GM18517 (cell line): ENCODE results near the gene TTLL5.
"Not testable (repeated sequence)": the region's sequence is repeated elsewhere in the genome, so short reads cannot be mapped to it uniquely, and the experiment has no call there.

Experiments used
- ATAC-seq: cut with Tn5 transposase; IDR thresholded peaks from one replicate; pipeline ENCODE4 v1.9.1; 2021; ENCODE audit warnings: mild to moderate bottlenecking, moderate library complexity; ENCODE audit not compliant: unreplicated experiment

The TTLL5 gene

DNA sequence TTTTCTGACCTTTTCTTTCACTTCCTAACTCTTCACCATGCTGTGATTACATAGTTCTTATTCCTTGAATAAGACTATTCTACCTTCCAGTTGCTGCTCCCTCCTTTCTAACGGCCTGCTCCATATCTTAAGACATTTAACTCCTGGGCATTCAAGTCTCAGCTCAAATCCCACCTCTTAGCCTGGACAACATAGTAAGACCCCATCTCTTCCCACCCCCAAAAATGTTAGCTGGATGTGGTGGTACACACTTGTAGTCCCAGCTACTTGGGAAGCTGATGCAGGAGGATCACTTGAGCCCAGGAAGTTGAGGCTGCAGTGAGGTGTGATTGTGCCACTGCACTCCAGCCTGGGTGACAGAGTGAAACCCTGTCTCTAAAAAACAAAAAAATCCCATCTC lies 11.3 kb upstream of the TTLL5 start:
- ATAC-seq, result no peak

DNA sequence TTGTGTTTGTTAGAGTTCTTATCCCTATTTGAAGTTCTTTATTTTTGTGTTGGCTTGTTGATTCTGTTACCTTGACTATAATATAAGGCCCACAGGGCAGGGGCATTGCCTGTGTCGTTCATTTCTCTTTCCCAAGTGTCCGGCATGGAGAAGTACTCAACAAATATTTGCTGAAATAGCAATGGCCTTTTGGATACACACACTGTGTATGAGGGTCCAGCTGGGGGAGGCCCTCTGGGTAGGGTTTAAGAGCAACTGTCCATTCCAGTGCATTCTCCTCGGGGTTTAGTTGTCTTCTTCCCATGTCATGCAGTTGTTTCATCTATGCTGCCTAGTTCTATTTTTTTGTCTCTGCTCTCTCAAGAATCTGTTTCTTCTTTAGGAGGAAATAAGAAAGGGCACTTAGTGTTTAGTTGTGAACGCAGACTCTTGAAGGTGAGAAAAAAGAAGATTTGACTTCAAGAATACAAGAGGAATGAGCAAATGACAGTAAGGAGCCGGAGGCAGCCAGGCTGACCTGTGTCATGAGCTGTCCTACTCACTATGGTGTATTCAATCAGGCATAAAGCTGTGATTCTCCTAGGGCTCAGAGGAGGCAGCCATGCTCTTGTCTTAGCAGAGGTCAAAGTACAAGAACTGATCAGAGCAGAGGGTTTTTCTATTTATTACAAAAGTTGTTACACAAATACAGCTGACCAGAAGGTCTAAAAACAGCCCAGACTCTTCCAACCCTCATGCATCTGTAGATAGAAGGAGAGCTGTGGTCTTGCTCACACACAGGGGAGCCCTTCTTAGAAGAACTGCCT lies 10.6 kb upstream of the TTLL5 start:
- no peak for ATAC-seq

DNA sequence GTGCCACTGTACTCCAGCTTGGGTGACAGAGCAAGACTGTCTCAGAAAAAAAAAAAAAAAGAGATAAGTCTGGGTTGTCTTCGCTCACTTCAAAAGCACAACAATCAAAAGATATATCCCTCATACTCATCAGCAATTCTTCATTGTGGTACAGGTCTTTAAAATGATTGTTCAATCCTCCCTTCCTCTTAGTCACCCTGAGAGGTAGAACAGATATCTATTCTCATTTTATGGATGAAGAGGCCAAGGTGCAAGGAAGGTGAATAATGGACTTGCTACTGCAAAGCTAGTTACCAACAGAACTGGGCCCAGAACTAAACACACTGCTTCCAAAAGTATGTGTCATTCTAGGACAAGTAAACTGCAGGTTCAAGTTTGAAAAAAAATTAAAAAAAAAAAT lies 7.5 kb upstream of the TTLL5 start:
- ATAC-seq, result no peak

DNA sequence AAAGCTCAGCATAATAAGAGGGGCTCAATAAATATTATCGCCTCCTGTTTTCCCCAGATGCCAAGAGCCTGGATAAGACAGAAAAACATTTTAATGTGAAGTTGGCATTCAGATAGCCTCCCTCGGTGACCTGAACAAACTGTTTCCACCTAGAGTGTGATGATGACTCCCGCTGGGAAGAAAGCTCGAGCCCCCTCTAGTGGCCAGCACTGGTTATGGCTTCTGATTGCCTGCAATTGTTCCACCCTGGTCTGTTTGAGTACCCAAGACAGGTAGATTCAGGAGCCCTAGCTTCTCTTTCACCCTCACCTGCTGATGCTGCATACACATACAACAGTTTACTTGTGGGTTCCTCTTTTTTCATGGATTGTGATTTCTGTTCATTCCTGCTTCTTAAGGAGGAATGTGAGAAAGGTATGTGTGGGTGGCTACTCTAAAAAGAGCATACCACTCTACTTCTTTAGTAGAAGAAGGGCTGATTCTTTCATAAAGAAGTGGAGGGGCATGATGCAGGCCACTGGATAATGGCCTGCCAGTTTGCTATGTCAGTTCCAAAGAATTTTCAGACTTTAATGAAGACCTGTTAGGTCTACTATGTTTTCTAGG lies 6.8 kb upstream of the TTLL5 start:
- no peak for ATAC-seq

DNA sequence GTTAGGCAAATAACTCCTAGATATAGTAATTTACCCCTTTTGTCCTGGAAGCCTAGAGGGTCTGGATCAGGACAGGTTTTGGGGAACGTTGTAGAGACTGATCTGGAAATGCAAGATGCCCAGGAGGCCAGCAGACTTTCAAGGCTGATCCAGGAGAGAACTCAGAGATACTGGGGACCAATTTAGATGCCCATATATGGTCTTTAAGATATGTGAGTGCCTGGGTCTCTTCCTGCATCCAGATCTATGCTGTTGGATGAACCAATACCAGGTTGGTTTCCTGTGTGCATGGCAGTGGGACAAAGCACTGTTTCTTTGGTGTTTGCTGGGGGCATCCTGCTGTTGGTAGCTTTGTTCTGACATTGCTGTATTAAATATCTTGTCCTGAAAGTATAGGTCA lies 5.8 kb upstream of the TTLL5 start:
- no peak for ATAC-seq

DNA sequence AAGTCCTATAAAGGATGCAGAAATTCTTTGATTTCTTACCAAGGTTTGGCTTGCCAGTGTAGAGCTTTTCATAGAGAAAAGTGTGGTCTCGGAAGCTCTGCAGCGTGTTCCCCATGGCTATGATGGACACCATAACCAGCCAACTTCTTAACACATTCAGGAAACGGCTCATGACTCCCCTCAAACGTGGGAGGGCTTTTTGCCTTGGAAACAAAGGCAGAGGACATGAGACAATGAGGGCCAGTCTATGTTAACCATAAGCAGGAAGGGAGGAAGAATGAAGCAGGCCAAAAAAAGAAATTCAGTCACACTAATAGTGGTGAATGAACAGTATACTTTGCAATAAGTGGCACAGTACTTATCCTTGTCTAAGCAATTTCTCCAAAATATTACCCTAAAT lies 3.7 kb upstream of the TTLL5 start:
- no peak for ATAC-seq

DNA sequence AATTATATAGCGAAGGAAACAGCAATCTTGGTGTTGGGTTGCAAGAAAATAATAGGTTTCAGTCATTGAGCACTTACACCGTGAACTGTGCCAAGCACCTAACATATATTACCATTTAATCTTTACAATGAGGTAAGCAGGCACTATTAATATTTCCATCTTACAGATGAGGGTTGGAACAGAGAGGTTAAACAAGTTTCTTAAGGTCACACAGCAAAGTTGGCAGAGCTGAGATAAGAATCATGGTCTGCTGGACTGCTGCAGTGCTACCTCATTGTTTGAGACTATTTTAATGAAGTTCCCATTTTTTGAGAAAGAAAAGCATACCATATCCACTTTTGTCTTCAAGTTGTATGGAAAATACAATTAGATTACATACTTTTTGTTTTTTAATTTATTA lies 2.1 kb upstream of the TTLL5 start:
- no peak for ATAC-seq

DNA sequence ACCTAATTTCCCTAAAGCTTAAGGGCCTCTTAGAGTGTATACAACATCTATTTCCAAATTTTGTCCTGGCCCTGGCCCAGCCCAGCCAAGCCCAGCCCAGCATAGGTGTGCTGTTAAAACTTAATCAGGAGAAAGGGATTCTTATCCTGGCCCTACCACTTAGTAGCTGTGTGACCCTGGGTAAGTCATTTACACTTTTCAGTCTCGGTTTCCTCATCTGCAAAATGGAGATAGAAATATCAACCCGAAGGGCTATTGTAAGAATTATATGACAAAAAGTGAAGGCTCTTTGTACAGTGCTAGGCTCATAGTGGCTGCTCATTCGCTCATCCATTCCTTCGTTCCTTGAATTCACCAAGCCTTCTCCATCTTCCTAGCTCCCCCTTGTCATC lies 812 bp upstream of the TTLL5 start:
- no peak for ATAC-seq

DNA sequence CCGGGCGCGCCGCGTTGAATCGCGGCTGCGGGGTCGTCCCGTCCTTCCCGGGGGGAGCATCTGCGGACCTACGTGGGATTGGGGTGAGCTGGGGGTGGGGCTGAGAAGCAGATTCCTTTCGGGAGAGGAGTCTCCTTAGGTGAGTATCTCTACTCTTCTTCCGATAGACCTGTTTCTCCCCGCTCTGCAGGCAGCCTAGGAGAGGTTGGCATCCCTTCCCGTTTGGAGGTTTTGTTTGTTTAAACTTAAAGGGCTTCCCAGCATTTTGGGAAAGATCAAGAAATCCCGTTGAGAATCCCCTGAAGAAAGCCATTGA lies 411 bp downstream of the TTLL5 start:
- ATAC-seq, result no peak

DNA sequence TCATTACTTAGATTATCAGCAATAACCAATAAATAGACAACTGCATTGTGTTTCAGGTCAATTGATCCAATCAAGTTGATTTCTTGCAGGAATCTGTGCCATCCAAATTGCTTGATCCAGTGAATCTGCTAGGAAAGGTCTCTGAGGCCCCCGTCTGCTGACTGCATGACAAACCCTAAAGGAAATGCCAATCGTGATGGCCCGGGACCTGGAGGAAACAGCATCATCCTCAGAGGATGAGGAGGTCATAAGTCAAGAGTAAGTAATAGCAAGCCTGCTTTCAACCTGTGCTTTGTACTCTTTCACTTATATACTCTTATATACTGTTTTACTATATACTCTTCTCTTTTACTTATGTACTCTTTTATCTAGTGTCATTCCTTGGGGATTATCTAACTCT lies 1.9 kb downstream of the TTLL5 start:
- no peak for ATAC-seq

DNA sequence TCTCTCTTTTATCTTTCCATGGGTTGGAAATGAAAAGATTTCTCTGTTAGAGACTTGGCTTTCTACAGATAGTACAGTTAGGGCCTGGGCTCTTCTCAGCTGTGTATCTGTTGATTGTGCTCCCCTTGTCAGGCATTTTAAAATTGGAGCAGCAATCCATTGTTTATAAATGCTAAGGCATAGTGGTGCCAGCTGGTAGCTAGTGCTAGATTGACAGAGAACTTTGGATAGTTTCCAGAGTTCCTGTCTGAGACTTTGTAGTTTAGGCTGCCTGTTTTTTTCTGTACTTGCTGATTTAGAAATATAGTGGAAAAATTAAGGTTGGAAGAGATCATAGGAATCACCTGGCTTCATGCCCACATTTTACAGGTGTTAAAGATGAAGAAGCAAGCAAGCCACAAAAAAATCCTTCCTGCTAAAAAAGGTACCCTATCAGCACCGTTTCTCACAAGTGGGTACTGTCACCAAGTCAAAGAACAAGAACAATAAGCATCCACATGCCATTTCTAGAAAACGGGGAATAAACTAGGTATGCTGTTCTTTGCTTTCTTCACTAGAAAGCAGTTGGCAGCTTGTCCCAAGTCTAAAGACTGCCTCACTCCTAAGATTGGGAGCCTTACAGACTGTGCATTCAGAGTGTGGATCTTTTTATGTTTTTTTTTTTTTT lies 6.2 kb downstream of the TTLL5 start:
- no peak for ATAC-seq

DNA sequence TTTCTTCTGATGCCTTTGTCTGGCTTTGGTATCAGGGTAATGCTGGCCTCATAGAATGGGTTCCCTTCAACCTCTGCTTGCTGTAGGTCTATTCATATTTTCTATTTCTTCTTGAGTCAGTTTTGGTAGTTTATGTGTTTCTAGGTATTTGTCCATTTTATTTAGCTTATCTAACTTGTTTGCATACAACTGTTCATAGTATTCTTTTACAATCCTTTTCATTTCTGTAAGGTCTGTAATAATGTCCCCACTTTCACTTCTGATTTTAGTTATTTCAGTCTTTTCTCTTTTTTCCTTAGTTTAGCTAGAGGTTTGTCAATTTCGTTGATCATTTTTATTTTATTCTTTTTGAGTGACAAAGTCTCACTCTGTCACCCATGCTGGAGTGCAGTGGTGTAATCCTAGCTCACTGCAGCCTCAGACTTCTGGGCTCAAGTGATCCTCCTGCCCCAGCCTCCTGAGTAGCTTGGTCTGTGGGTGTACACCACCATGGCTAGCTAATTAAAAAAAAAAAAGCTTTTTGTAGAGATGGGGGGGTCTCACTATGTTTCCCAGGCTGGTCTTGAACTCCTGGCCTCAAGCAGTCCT lies 11.7 kb downstream of the TTLL5 start:
- ATAC-seq, result no peak

DNA sequence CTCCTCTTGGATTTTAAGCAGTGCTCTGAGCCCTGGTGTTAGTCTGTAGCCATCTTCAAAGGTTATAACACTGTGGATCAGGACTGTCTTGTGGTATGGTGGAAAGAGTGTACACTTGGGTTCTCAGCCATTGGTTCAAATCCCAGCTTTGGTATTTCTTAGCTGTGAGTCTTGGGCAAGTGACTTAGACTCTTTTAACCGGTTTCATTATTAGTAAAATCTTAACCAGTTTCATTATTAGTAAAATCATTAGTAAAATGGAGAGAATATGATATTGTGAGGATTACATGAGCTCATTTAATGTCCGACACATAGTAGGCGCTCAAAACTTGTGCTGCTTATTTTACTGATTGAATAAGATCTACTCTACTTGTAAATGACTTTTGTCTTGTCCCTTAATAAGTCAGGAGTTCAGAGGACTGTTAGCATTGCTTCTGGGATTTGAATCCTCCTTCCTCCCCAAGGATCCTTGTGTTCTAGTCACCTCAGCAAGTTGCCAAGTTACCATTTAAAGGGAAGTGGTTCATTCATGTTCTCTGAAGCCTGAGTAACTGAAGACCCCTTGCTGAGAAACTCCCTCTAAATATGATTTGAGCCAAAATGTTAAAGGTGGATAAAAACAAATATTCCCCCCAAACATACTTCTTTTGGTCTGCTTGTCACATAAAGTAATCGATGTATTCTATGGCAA lies 12.4 kb downstream of the TTLL5 start:
- ATAC-seq, result no peak

DNA sequence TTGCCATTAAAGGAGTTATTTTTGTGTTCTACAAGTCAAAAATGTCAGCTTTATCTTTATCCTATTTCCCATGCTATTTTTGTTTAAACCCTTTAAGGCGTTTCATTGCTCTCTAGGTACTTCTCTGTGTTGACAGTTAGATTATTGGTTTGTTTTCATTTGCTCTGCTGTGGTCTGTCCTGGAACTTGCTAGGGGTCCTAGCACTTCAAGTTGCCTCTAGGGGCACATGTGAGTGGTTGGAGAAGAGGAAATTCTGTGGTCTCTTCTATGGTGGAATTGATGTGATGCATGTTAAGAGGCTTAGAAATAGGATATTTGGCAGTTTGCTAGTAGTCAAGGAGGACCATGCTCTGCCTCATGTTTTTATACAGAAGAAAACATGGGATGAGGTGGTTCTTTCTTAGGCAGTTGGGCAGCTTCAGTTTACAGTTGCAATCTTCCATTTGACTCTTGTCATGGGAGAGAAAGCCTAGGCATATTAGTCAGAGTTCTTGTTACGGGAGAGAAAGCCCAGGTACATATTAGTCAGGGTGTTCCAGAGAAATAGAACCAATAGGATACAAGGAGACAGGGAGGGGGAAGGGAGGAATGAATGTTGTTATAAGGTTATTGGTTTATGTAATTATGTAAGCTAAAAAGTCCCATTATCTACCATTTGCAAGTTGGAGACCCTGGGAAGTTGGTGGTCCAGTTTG lies 14.4 kb downstream of the TTLL5 start:
- ATAC-seq, result no peak

DNA sequence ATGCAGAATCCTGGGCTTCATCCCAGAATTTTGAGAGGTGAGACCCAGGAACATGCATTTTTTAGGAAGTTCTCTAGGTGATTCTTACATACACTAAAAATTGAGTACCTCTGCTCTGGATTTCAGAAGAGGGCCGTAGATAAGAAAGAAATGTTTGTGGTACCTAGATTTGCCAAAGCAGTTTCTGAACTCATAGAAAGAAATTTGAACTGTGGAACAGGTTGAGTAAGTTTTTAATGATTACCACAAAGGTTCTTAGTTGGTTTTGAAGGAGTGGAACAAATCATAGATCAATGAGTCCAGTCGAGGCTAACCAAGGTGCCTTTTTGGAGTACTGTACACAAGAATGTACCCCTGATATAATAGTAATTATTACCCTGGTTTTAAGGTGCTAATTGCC lies 24.9 kb downstream of the TTLL5 start:
- ATAC-seq, result no peak

DNA sequence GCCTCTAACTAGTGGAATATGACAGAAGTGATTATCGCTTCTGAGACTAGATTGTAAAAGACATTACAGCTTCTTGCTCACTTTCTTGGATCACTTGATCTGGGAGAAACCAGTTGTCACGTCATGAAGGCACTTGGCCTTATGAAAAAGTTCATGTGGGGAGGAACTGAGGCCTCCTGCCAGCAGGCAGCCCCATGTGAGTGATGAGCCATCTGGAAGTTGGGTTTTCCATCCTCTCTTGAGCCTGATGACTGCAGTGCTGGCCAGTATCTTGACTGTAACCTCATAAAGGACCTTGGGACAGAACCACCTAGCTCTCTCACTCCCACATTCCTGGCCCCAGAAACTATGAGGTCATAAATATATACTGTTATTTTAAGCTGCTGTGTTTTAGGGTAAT lies 28.0 kb downstream of the TTLL5 start:
- ATAC-seq, result no peak

DNA sequence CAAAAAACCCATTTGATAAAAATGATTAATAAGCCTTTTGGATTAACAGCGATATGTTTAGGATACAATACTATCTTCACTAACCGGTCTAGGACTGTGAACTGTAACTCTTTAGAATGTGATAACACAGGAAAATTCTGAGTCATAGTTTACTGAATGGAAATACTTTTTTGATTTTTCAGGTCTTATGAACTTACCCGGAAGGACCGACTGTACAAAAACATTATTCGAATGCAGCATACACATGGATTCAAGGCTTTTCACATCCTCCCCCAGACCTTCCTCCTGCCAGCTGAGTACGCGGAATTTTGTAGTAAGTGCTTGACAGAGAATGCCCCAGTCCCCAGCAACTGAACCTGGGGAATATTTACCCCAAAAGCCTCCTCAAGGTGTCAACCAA lies 29.0 kb downstream of the TTLL5 start:
- no peak for ATAC-seq

DNA sequence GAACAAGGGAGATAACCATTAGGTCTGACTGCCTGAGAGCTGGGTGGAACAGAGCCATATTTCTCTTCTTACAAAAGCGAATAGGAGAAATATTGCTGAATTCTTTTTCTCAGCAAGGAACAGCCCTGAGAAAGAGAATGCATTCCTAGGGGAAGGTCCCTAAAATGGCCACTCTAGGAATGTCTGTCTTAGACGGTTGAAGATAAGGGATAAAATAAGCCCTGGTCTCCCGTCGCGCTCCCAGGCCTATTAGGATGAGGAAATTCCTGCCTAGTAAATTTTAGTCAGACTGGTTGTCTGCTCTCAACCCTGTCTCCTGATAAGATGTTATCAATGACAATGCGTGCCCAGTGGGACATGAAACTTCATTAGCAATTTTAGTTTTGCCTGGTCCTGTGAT lies 34.0 kb downstream of the TTLL5 start:
- not testable (repeated sequence) for ATAC-seq

DNA sequence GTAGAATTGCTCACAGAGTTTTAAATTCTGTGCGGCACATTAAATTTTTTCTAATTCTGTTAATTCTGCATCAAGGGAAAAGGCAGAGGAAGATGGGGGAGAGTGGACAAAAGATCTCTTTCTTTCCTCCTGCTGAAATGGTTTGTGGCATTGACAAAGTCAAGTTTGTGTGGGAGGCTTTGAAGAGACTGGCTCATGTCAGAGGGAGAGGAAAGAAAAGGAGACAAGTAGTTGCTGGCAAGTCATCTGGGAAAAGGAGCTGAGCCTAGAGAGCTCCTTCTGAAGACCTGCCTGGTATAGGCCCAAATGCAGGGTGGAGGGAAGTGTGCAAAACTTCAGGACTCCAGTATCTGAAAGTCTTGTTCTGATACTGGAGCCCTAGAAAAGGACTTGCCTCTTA lies 36.3 kb downstream of the TTLL5 start:
- ATAC-seq, result no peak

DNA sequence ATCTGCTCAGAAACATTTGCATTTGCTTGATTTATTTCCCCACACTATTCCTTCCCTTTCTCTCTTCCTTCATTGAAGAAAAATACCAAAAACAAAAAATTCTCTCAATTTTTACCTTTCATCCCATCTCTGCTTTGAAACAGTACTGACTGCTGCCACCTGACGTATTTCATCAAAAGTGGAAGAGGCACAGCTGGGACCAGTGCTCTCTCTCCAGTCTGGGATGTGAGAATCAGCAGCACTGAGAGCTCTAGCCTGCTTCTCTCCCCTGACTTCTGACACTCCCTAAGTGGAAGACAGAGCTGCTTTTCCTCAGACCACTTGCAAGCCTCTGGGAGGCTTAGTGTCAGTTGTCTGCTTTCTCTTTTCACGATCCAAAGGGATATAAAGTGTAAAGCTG lies 36.9 kb downstream of the TTLL5 start:
- no peak for ATAC-seq

DNA sequence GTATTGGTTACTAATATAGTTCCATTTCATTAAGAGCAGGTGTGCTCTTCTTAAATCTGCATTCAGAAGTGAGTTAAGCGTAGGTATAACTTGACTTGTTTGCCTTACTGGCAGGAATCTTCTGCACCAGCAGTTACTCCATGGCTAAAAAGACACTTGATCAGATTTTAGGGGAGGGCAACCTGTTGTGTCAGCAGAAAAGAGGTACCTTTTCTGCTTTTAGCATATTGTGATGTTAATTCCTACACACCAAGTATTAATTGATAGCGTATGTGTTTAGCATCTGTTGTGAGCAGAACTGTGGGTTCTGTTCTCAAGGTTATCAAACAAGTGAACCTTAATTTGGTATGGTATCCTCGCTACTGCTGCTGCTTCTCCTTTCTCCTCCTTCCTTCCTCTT lies 38.3 kb downstream of the TTLL5 start:
- no peak for ATAC-seq
